Activated T-cell treated with anti-CD3 and anti-CD28 coated beads for 48 hours (primary cell): ENCODE results near the gene LYAR.
"Not testable (repeated sequence)": the region's sequence is repeated elsewhere in the genome, so short reads cannot be mapped to it uniquely, and the experiment has no call there.

ENCODE experiments used
- DNase-seq: peaks from one replicate; pipeline ENCODE4 v3.0.0-alpha.2; 2020; ENCODE audit warnings: low read depth

LYAR gene

DNA sequence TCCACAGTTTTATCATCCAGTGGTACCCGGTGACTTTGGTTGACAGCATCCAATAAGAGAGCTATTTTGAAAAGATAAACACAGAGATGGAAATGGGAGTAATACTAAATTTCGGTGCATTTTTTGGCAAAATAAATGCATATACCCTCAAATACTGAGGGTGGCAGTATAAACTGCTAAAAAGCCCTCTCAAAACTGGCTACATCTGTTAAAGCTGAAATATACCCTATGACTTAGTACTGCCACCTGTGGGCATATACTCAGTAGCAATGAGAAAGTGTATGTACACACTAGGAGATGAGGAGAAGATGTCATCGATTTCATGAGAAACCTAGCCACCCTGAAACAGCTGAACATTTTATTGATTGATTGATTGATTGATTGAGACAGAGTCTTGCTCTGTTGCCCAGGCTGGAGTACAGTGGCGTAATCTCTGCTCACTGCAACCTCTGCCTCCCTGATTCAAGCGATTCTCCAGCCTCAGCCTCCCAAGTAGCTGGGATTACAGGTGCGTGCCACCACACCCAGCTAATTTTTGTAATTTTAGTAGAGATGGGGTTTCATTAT is 29.7 kb downstream of the LYAR start:
- DNase-seq, result no peak

DNA sequence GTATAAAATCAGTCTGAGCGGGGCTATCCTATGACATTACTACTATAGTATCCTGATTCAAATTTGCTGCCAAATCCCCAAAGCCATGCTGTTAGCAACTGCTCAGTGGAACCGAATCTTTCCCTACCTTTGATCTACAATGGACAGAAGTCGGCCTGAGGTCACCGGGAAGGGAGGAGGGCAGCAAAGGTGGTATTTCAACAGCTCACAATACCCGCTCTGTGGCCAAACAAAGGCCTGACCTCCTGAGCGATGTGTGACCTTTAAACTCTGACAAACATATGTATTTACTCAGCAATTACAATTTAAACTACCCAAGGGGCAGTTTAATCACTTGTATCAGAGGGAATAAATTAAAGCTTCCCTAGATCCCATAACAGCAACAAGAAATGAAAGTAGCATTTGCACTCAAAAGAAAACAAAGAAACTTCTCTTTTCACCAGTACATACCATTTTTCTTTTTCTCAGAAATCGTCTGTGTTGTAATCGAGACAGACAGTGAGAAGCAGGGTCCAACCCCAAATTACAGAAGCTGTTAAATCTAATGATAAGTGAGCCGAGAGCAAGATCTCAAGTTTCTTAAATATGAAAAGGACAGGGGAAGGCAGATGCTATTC is 30.4 kb downstream of the LYAR start:
- DNase-seq, result no peak

GRCh38 chr4:4257705-4258104 is 32.2 kb downstream of the LYAR start:
- DNase-seq, result not testable (repeated sequence)

GRCh38 chr4:4256799-4257198 is 33.2 kb downstream of the LYAR start:
- no peak for DNase-seq

GRCh38 chr4:4254666-4255065 is 35.3 kb downstream of the LYAR start:
- DNase-seq, result no peak

- DNase-seq, result no peak
Observed at GRCh38 chr4:4254199-4254598, 35.8 kb downstream of the LYAR start.

GRCh38 chr4:4249866-4250265 is 40.1 kb downstream of the LYAR start:
- DNase-seq, result no peak

GRCh38 chr4:4249342-4249741 is 40.6 kb downstream of the LYAR start:
- not testable (repeated sequence) for DNase-seq

DNA sequence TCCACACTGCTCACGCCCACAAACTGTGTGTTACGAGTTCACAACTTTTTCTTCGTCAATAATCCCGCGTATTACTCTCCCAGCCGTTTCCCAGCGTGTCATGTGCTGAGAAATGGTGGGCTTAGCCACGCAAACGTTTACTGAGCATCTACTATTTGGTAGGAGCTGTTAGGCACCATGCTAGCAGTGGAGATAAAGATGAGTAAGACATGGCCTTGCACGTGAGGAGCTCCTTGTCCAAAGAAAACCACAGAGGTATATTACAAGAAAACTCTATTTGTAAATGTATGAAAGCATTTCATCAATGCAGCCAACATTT is 41.1 kb downstream of the LYAR start:
- DNase-seq, result no peak

GRCh38 chr4:4248029-4248884 is 41.7 kb downstream of the LYAR start, which contains the start of gene TMEM128:
TSS of gene TMEM128 (minus strand) at chr4:4248223. CDS start at chr4:4248202, 21 bp downstream.
- peak; percentile 87 for DNase-seq

DNA sequence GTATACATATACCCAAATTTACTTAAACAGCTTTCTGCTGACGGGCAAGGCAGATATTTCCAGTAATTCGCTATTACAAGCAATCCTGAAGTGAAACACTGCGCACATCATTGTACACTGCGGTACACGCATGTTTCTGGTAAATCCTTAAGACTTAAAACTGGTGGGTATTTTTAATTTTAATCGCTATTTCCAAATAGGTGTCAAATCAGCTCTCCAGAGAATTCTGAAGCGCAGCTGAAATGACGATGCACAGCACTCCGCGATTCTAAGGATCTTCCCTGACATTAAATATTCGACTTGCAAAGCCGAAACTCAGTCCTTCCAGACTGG is 42.3 kb downstream of the LYAR start:
- DNase-seq, result no peak

DNA sequence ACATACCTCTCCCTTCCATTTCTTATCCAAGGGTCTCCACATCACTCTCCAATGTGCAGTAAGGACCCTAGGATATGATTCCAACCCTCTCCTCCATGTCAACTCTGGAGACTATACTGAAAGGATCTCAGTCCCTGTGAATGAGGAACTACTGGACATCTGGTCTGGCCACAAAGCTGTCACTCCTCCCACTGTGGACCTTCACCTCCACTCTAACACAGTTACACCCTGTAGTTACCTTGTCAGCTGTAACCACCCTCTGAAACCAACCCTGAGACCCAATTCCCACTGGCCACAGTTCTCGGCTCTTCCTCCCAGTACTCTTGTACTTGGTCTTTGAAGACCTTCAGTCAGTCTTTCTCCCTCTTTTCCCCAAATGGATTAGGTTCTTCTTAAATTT is 44.8 kb downstream of the LYAR start:
- DNase-seq, result no peak

DNA sequence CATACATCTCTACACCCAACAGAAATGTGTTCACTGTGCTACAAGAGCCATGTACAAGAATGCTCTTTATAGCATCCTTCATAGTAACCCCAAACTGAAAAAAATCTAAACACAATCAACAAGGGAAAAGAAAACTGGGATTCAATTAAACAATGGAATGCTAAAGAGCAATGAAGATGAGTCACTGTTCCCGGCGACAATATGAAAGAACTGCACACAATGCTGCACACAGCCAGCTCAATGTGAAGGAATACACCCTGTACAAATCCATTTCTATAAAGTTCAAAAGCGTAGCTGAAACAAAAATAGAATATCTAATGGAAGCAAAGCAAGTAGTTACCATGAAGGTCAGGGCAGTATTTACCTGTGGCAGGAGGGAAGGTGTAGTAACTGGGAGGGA is 50.4 kb downstream of the LYAR start:
- DNase-seq, result not testable (repeated sequence)

- no peak for DNase-seq
Observed at GRCh38 chr4:4233610-4234009, 56.3 kb downstream of the LYAR start.

DNA sequence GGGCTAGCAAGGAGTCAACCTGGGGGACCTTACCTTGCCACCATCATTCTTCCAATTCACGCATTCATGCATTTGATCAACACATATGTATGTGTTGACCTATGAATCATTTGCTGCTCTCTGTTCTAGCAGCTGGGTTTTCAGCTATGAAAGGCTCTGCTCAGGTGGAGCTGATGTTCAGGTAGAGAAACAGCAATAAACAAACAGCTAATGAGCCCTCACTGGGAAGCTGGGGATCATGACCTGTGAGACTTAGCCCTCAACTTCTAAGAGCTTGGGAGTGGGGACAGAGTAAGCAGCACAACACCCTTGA is 61.6 kb downstream of the LYAR start:
- DNase-seq, result no peak

DNA sequence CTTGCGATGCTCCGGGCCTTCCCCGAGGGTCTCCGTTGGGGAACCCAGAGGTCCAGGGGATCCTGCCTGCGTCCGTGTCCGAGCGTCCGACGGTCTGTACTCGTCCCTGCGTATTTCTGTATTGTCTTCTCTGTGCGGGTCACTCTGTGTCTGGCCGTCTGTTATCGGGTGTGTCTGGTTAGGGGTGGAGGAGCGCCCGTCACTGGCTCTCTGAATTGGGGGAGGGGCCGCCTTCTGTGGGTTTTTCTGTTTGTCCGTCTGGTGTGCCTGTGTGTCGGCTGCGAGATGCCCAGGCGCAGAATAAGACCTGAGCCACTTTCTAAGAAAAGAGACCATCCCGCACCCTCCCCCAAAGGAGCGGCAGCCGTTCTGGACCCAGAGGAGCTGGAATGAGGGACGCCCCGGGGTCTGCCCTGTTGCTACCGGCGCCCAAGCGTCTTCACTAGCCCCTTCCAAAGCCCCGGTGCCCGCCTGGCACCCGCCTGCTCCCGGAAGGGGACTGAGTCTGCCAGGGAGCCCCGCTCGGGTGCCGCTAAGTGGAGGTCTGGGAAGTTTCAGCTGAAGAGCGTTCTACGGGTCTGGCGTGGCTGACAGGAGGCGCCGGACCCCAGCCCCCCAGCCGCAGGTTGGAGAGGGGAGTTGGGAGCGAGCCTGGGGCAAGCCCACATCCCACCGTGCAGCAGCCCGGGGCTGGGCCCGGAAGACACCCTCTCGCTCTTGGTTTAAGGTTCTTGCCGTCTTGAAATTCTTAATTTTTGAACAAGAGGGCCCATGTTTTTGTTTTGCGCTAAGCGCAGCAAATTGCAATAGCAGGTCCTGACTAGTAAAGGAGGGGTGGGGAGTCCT is 62.2 kb downstream of the LYAR start:
- DNase-seq, result no peak

DNA sequence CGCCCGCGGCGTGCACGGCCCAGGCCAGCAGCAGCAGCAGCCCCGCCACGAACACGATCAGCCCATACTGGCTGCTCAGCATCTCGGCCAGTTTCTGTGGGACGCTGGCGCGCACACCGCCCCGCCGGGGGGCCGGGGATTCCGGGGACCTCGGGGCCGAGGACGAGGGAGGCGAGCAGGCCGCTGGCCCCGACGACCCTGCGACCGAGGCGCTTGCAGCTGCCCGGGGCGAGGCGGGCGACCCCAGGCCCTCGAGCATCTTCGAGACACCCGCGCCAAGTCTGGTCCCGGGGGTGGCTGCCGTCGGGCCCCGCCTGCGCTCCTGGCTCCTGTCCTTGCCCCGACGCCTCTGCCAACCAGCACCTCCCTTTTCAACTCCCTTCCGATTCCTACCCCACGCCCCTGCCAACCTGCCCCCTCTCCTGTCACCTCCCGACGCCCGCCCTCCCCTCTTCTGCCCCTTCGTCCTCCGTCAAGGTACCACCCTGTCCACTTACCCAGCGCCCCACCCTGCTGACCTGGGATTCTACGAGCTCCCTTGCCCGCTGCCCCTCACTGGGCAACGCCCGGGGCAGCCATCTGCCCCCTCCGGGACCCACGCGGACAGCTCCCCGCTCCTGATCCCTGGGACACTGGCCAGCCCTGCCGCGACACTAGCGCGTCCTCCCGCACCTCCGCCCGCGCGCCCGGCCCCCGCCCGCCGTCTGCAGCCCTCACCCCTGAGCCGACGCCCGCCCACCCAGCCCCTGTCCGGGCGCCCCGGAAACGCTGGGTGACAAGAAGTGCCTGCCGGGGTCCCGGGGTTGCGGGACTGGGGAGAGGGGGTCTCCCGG is 63.1 kb downstream of the LYAR start, which contains the start of gene OTOP1:
TSS of gene OTOP1 (minus strand) at position 324 of the 833 bp plus-strand sequence. CDS start at position 259, 65 bp downstream.
- no peak for DNase-seq

DNA sequence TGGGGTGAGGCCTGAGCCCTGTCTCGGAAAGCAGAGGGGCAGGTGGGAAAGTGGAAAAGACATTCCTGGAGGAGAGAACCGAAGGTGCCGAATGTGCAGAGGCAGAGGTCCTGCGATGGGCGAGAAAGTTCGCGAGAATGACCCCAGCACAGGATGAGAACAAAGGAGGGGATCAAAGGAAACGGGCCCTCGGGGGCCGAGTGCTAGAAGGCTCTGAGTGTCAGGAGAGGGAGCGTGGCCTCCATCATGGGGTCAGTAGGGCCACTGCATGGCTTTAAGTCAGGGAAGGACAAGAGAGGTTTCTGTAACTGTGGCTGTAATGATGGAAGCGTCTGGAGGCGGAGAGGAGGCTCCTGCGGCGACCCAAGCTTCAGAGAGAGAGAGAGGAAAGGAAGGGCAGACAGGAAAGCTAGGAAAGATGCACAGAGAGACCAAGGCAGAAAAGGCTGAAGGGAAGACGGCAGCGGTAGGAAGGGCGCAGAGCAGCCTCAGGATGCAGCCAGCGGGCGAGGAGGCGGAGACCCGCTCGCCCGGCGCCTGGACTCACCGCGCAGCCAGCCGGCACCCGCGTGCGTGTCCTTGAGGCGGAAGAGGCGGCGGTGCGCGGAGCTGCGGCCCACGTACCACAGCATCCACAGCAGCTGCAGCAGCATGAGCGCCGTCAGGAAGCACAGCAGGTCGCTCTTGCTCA is 63.9 kb downstream of the LYAR start:
- no peak for DNase-seq
